ENCODE measurements around the gene PF4V1. TPM values are rescaled to one million over a fixed set of nuclear protein-coding genes. Genes with fewer than 3 reads are reported as not detected.

The PF4V1 gene
- total RNA-seq, 2 donors from 2014 or later = not detected

DNA sequence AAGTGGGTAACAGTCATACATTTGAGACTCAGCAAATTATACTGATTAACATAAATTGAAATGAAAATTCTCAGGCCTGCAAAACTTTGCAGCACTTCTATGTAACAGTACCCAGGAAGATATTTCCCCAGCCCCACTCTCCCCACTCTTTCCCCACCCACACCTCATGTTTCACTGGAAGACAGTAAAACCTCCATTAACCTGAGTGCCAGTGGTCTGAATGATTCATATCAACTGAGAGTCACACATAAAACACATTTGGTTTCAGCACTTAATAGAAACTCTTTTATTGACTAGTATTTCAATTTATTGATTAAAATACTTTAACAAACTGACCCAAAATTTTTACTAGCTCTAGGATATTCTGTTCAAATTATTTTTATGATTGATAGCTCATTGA, 9.7 kb upstream of the PF4V1 start:
- DNase-seq (ENCODE audit: low spot score) = no peak
- intact Hi-C loops (cut with DNase I) = no loop called here

DNA sequence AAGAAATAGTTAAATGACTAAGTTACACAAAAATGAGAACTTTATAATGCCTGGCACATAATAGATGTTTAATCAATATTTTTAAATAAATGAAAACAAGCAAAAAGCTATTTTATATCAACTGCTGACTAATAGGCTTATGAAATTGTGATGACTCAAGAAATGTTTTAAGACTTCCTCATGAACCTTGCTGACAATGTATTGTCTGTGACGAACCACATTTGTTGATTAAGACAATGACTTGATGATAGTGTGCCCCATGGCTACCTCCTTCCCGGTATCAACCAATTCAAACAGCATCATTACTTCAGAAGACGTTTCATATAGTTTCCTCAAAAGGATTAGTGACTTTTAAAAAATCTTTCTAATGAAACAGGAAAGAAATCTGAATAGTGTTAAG, 8.8 kb upstream of the PF4V1 start:
- DNase-seq (ENCODE audit: low spot score) = no peak
- intact Hi-C loops (cut with DNase I) = no loop called here

DNA sequence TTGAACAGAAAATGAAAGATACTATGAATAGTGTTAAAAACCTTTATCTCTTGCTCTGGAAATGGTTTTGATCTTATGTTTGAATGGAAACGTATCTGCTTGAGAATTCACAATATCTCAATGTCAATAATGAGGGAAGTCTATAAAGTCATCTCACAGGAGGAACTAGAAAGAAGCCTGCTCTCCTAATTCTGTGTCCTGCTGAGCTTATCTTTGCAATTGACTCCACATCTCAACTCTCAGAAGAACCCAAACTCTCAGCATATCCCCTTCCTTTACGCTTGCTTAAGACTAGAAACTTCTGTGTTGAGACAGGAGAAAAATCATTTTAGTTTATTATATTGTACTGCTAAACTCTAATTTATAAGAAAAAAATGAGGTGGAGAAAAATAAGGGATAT, 8.3 kb upstream of the PF4V1 start:
- intact Hi-C loops (cut with DNase I) = no loop called here
- no peak for DNase-seq (ENCODE audit: low spot score)

DNA sequence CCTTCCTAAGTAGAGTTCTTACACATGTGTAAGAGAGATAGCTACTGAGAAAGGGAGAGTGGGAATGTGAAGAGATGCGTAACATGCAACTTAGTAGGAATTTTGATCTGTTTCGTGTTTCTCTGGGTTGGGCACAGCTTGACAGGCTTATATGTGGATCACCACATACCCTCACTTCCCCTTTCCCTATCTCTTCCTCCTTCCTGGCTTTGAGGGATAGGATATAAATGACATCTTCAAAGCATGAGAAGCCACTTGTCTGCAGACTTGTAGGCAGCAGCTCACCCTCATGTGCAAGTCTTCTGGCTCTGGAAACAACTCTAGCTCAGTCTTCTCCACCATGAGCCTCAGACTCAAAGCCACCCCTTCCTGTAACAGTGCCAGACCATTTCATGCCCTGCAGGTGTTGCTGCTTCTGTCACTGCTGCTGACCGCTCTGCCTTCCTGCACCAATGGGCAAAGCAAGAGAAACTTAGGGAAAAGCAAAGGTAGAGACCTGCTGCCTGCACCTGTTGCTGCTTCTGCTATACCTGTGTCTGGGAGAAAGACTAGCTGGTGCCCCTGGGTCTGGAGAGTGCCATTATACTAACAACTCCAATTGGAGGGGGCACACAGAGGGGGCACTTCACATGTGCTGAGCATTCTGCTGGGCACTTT, 5.4 kb upstream of the PF4V1 start:
- intact Hi-C loops (cut with DNase I) = no loop called here

DNA sequence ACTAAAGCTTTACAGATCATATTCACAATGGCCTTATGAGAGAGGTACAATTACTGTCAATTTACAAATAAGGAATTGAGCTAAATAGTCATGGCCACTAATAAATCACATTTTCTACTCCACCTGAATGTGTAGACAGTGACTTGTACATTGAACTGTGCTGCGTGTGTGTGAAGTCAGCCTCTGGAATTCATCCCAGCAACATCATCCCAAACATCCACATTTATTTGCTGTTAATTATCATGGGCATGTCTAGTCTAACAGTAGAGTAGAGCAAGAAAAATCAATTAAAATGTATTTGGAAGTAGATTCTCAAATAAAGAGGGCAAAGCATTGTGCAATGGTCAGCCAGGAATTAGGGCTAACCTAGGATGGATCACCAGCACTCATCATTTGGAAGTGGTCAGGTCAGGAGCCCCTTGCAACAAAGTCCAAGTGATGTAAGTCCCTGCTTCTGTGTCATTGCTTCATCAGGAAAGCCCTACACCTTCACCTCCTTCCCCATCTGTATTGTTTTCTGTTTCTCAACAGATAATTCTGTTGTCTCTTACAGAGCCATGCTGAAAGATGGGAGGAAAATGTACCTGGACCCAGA, 4.8 kb upstream of the PF4V1 start:
- intact Hi-C loops (cut with DNase I) = no loop called here

More for the DNA sequence above, 5.4 kb upstream of the PF4V1 start:
- DNase-seq (ENCODE audit: low spot score) = no peak

DNA sequence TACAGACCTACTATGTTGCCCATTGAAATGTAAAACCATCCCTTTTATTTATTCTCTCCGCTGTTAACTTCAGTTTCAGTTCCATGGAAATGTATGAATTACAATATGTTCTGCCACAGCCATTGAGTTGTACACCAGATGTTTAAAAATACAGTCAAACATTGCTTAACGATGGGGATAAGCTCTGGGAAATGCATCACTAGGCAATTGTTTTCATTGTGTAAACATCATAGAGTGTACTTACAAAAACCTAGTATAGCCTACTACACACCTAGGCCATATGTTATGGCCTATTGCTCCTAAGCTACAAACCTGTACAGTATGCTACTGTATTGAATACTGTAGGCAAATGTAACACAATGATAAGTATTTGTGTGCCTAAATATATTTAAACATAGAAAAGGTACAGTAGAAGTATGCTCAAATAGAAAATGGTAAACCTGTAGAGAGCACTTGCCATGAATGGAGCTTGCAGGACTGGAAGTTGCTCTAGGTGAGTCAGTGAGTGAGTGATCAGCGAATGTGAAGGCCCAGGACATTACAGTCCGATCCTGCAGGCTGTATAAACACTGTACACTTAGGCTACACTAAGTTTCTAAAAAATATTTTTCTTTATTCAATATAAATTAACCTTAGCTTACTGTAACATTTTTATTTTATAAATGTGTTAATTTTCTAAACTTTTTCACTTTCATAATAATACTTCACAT, 2.7 kb upstream of the PF4V1 start:
- intact Hi-C loops (cut with DNase I) = no loop called here
- no peak for DNase-seq (ENCODE audit: low spot score)

More for the DNA sequence above, 4.8 kb upstream of the PF4V1 start:
- DNase-seq (ENCODE audit: low spot score) = no peak

DNA sequence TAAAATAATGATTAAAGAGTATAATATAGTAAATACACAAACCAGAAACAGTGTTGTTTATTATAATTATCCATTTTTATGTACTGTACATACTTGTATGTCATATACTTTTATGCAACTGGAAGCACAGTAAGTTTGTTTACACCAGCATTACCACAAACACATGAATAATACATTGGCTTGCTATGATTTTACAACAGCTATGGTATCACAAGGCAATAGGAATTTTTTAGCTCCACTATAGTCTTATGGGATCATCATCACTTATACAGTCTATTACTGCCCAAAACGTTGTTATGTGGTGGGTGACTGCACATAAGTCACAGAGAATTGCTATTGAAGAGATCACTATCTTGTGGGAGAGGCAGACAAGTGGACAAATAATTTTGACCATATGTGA, 1.8 kb upstream of the PF4V1 start:
- no peak for DNase-seq (ENCODE audit: low spot score)
- intact Hi-C loops (cut with DNase I) = no loop called here

DNA sequence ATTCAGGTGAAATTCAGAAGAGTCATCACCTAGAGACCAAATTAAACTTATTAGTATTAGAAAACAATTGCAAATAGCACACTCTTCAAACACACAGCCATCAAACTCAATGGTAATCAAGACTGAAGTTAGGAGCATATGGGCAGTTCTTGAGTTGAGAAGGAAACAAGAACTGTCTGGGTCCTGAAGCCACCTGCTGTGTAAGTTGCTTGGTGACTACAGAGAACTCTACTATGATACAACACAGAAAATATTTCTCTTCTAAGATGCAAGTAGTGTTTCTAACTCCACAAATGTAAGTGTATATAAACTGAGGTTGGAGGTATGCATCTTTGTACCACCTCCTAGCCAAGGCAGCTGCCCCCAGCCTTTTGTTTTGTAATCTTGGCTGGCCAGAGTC, 325 bp upstream of the PF4V1 start:
- intact Hi-C loops (cut with DNase I) = no loop called here
- DNase-seq (ENCODE audit: low spot score) = no peak

DNA sequence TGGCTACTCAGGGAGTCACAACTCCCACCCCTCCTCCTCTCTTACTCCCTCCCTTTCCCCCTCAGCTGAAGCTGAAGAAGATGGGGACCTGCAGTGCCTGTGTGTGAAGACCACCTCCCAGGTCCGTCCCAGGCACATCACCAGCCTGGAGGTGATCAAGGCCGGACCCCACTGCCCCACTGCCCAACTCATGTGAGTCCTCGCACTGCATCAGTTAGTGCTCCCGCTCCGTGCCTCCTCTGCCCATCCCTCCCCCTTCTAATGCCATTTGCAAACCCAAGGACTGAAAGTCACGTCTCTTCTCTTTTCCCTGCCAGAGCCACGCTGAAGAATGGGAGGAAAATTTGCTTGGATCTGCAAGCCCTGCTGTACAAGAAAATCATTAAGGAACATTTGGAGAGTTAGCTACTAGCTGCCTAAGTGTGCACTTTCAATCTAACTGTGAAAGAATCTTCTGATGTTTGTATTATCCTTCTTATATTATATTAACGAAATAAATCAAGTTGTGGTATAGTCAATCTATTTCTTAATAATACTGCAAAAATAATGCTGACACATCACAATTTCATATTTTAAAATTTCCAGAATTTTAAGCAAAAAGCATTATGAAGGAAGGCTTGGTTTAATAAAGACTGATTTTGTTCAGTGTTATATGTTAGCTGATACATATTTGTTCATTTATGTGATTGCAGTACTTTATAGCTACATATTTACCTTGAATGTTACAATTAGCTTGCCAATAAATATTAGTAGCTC, 800 bp downstream of the PF4V1 start:
- intact Hi-C loops (cut with DNase I) = no loop called here
- no peak for DNase-seq (ENCODE audit: low spot score)

DNA sequence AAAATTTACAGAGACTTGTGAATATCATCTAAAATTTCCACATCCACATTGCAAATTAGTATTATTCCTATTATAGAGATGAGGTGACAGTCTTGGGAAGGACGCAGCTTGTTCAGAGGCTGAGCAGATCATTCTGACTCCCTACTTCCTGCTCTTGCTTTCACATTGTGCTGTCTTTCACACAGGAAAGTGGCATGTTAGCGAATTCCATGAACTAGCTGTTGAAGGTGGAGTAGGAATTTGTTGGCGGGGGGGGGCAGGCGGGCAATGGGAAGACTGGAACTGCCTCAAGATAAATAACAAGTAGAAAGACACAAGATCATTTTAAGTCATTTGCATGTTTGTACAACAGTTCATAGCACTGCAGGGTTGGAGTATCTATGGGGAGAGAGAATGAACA, 2.3 kb downstream of the PF4V1 start:
- DNase-seq (ENCODE audit: low spot score) = no peak
- intact Hi-C loops (cut with DNase I) = no loop called here

DNA sequence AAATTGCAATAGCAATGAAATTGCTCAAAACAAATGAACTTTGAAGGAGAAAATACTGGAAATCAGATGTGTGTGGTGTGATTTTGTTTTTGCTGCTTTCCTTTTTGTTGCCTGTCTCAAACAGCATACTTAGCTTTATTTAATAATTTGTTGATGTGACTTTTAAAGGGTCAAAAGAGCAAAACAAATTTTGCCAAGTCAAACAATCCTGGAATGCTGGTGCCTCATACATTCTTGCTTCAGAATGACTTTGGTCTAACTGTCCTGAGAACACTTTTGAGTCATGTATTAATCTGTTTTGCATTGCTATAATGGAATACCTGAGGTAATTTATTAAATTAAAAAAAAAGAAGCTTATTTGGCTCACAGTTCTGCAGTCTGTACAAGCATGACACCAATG, 3.4 kb downstream of the PF4V1 start:
- intact Hi-C loops (cut with DNase I) = no loop called here

DNA sequence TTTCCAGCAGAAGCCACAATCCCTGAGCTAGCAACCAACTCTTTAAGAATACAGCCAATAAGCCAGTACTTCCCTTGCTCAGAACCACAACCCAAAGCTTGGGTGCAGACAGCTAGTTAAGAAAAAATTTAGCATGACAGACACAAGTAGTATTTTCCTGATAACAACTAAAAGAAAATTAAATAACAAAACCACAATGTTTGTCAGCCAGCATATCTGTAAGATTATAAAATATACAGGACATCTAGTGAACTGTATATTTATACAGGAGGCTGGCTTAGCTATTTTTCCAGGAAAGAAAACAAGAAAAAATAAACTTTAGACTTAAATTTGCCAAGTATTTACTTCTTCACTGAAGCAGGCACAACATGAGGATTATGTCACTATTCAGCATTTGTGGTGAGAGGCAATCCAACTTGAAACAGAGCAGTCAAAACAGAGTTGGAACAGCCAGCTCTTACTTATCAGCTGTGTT, 6.6 kb downstream of the PF4V1 start:
- intact Hi-C loops (cut with DNase I) = no loop called here
- no peak for DNase-seq (ENCODE audit: low spot score)

More for the DNA sequence above, 3.4 kb downstream of the PF4V1 start:
- DNase-seq (ENCODE audit: low spot score) = no peak

DNA sequence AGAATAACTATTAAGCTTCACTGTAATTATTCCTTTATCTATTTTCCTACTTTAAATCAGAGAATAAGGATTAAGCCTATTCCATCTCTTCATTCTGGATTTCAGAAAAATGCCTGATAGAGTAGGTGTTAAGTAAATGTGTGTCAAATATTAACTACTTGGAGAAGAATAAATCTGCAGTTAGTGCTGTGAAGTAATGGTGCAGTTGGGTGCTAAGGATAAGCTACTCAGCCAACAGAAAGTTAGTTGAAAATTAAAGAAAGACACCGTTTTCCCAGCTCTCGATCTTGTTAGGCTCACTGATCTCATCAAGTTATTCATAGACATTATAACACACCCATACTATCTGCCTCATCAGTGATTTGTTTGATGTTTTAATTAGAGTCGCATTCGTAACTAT, 7.1 kb downstream of the PF4V1 start:
- DNase-seq (ENCODE audit: low spot score) = no peak
- intact Hi-C loops (cut with DNase I) = no loop called here

DNA sequence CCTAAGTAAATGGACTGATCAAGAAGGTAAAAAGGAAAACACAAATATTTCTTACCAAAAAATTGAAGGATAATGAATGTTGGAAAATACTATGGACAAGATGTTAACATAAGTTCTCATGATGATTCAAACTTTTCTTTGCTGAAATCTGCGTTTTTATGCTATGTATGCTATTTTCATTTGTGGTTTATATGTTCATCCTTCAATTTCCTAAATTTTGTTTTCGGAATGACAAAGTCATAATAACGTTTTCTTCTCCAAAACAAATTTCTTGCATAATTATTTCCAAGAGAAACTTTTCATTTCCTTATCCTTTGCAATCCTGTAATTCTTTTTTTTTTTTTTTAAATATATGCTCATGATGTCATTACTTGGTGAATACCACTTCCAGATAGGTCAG, 7.8 kb downstream of the PF4V1 start:
- no peak for DNase-seq (ENCODE audit: low spot score)
- intact Hi-C loops (cut with DNase I) = no loop called here

DNA sequence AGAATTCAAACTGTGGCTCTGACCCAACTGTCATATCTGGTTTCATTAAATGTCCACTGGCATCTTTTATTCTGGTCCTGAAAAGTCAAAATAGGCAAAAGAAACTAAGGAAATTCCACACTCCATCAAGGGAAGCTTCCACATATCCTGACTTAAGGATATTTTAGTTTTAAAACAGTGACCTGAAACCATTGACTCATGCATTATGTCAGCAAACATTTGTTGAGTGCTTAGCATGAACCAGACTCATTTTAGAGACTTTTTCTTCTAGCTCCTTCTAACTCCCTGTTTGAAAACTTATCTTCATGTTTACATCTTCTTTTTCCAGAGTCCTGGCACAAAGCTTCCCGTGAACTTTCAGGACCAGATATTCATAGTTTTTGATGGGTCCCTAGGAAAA, 9.2 kb downstream of the PF4V1 start:
- DNase-seq (ENCODE audit: low spot score) = no peak
- intact Hi-C loops (cut with DNase I) = no loop called here

DNA sequence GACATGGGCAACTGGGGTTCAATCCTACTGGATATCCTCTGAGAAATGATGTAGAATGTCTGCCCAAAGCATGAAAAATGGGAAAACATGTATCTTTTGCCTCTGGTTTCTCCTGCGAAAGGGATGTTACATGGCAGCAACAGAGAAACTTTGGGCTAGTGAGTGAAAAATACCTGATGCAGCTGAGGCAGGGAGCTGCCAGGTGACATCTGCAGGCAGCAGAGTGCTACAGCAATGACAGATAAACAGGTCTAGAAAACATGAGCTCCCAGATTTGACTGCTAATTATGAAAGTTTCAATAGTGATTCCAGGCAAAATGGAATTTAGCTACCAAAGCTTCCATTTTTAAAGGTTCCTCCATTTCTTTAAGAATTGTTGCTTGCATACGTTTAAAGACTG, 11.3 kb downstream of the PF4V1 start:
- no peak for DNase-seq (ENCODE audit: low spot score)
- intact Hi-C loops (cut with DNase I) = no loop called here

DNA sequence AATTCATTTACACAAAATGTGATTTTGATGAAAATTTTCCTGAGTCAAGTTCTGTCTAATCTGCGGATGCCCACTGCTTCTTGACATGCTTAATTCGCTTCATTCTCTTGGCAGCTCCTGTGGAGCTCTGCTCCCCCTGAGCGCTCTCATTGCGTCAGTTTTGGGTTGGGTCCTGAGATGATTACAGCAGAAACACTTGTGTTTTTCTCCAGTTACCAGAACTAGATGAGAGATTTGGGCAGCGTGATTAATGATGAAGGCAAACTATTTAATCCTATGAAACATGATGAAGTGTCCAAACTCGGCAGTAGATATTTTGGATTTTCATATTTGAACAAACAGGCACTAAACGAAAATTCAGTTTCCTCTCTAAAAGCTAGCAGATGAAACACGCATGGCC, 11.9 kb downstream of the PF4V1 start:
- DNase-seq (ENCODE audit: low spot score) = no peak
- intact Hi-C loops (cut with DNase I) = no loop called here

DNA sequence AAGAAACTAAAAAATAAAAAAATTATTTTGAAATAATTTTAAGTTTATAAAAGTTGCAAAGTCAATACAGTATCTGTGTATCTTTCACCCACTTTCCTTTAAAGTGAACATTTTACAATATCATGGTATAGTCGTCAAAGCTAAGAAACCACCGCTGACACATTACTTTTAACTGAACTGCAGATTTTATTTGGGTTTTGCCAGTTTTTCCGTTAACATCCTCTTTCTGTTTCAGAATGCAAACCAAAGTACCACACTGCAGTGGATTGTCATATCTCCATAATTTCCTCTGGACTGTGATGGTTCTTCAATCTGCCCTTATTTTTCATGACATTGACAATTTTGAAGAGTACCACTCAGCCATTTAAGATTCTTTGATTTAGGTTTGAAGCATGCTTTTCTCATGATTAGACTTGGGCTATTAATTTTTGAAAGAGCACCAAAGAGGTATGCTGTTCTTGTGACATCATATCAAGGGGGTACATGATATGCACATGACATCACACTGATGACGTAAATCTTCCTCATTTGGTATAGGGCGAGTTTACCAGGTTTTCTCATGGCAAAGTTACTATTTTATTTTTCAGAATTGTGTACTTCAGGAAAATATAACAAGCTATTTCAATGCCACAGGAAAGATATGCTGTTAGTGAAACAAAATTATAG, 12.5 kb downstream of the PF4V1 start:
- intact Hi-C loops (cut with DNase I) = no loop called here
- DNase-seq (ENCODE audit: low spot score) = no peak

DNA sequence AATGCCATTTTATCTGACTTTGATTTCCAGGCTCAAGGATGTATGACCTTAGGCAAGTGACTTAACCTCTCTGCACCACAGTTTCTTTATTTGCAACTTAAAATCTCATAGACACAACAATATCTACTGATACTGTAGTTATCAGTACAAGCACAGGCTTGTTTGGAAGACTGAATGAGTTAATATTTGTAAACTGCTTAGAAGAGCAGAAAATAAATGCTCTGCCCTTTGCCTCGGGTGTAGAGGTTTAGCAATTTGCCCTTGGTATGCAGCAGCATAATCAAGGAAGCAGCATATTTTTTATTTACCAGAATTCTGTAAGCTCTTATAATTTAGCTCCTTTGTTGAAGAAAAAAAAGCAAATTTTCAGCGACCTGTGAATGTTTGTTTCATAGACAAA, 13.2 kb downstream of the PF4V1 start:
- intact Hi-C loops (cut with DNase I) = no loop called here
- DNase-seq (ENCODE audit: low spot score) = no peak

DNA sequence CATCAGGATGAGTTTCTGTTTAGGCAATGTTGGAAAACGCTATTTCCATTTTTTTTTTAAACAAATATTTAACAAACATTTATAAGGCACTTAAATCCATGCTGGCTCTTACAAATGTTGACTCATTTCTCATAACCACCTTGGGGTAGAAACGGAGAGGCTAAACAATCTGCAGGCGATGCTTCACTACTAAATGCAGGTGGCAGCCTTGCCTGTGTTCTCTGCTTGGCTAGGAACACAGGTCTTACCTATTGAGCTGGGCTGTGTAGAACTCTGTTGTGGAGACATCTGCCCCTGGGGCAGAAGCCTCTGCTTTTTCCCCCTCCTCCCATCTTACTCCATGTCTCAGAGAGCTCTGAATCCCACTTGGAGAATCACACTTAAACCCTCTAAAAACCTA, 14.7 kb downstream of the PF4V1 start:
- no peak for DNase-seq (ENCODE audit: low spot score)
- intact Hi-C loops (cut with DNase I) = no loop called here
